HG02870 (cell line): ENCODE results near the gene ETF1.

Experiments used
- ATAC-seq: cut with Tn5 transposase; IDR thresholded peaks from one replicate; pipeline ENCODE4 v1.9.1; 2021; ENCODE audit warnings: mild to moderate bottlenecking, moderate library complexity; ENCODE audit not compliant: unreplicated experiment

The ETF1 gene

GRCh38 chr5:138563340-138564118 is 20.5 kb upstream of the ETF1 start:
- ATAC-seq, result no peak

- no peak for ATAC-seq
Measured at GRCh38 chr5:138560971-138561370, 17.9 kb upstream of the ETF1 start.

GRCh38 chr5:138559937-138560336 is 16.9 kb upstream of the ETF1 start:
- no peak for ATAC-seq

GRCh38 chr5:138557677-138558076 is 14.6 kb upstream of the ETF1 start:
- ATAC-seq, result no peak

- no peak for ATAC-seq
Measured at GRCh38 chr5:138554143-138554542, 11.1 kb upstream of the ETF1 start.

GRCh38 chr5:138553437-138554095 is 10.5 kb upstream of the ETF1 start:
- no peak for ATAC-seq

- no peak for ATAC-seq
Measured at GRCh38 chr5:138552657-138553056, 9.6 kb upstream of the ETF1 start.

GRCh38 chr5:138549414-138549813 is 6.4 kb upstream of the ETF1 start:
- ATAC-seq, result no peak

GRCh38 chr5:138545919-138546562 is 3.0 kb upstream of the ETF1 start:
- ATAC-seq, result no peak

GRCh38 chr5:138544181-138545134 is 1.4 kb upstream of the ETF1 start:
- no peak for ATAC-seq

- ATAC-seq, result peak; percentile 38
Measured at GRCh38 chr5:138543730-138544104, 681 bp upstream of the ETF1 start.

- ATAC-seq, result no peak
Measured at GRCh38 chr5:138542180-138542955, 668 bp downstream of the ETF1 start.

GRCh38 chr5:138541511-138542179 is 1.4 kb downstream of the ETF1 start:
- no peak for ATAC-seq

GRCh38 chr5:138539791-138540190 is 3.2 kb downstream of the ETF1 start:
- no peak for ATAC-seq

GRCh38 chr5:138538943-138539627 is 4.0 kb downstream of the ETF1 start:
- ATAC-seq, result no peak

- no peak for ATAC-seq
Measured at GRCh38 chr5:138536665-138537315, 6.2 kb downstream of the ETF1 start.

GRCh38 chr5:138536215-138536614 is 6.8 kb downstream of the ETF1 start:
- no peak for ATAC-seq
